IPS-NIHi11 (cell line): ENCODE data around the gene CYP26A1.
"Not testable (repeated sequence)": the region's sequence is repeated elsewhere in the genome, so short reads cannot be mapped to it uniquely, and the experiment has no call there.

Experiments
- DNase-seq: peaks from one replicate; pipeline ENCODE4 v3.0.0; 2012; ENCODE audit warnings: mixed read lengths, low spot score

The CYP26A1 gene

DNA sequence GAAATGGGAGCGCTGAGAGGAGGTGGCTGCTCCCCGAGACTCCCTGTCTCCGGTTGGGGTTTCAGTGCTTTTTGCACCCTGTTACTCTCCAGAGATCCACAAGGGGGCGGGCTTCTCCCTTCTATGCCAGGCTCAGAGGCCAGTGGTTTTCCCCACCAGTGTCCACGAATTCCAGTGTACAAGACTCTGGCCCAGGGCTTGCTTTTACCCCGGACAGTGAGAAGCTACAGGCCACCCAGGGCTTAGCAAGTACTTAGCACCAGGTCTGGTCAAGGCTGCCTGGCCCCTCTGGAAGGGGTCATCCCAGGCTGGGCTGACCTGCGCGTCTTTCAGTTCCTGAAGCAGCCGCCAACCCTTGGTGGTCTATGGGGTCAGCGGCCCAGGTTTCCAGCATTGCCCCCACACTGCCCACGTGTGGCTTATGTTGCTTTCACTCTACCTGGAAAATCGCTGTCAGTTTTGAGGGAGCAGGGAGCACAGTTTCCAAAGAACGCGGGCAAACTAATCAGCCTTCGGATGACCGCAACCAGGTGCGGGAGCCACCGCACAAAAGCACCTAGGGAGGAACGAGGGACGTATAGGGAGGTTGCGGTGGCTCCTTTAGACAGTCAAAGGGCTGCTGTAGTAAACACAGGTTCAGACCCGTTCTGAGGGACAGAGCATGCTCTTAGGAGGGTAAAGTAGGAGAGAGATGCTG, 6.8 kb downstream of the CYP26A1 start:
- DNase-seq: peak; percentile 85

DNA sequence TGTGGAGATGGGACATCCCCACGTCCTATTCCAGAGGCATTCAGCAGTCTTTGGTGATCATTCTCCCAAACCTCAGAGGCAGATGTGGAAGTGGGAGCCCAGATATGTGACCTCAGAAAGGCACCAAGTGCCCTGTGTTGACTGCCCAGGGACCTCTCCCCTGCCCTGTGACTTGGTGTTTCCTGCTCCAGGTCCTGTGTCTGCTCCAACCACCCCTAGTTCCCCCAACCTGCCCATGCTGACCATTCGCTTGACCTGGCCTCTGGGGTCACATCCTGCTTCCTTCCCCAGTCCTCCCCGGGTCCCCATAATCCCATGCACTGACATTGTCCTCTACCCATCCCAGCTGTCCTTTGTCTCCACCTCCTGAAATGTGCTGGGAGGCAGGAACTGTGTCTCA, 7.6 kb downstream of the CYP26A1 start:
- DNase-seq: no peak

DNA sequence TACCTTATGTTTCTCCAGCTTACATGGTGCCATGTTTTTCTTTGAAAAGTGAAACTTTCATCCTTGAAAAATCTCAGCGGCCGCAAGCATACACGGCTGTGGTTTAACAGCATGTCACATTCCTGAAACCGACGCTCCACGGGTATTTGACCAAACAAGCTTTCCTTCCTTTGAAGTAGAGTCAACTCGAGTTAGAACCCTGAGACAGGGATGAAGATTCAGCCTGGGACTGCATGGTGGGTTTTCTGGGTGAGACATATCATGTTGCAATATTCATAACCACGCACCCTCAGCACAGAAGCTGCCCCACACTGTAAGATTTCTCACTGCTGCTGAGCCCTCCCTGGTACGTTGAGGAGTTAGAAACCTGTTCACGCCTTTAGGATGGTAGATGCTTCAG, 8.1 kb downstream of the CYP26A1 start:
- DNase-seq: peak; percentile 9

DNA sequence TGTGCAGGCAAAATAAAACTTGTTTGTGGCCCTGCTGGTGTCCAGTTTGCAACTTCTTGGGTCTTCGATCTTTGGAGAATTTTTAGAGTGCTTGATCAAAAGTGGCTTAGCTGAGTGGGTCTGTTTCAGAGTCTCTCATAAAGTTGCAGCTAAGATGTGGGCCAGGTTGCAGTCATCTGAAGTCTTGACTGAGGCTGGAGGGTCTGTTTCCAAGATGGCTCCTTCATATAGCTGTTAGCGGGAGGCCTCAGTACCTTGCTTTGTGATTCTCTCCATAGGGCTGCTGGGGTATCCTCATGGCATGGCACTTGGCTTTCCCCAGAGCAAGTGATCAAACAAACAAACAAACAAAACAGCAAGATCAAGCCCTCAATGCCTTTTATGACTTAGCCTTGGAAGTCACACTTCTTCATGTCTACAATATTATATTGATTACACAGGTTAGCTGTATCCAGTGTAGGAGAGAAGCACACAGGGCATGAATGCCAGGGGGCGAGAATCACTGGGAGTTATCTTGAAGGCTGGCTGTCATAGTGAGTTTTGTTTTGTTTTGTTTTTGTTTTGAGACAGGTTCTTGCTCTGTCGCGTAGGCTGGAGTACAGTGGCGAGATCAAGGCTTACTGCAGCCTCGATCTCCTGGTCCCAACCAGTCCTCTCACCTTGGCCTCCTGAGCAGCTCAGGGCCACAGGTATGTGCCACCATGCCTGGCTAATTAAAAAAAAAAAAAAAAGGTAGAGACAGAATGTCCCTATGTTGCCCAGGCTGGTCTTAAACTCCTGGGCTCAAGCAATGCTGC, 10.2 kb downstream of the CYP26A1 start:
- no peak for DNase-seq

DNA sequence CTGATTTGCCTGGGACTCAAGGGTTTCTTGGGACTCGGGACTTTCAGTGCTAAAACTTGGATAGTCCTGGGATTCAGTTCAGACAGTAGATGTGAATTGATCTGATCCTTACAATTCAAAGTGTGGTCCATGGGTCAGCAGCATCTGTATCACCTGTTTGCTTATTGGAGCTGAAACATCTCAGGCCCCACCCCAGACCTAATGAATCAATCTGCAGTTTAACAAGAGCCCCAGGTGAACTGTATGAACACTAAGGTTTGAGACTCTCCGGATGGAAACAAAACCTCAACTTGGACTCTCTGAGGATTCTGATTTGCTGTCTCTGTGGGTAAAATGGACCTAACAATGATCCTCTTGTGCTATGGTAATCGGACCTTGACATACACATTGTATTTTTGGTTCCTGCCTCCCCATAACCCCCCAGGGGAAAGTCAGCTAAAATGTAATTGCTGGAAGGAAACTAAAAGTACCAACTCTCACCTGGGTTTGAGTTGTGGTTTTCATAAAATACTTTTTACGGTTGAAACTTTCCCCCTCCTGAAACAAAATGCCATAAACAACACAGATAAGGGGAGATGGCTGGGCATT, 11.7 kb downstream of the CYP26A1 start:
- no peak for DNase-seq

DNA sequence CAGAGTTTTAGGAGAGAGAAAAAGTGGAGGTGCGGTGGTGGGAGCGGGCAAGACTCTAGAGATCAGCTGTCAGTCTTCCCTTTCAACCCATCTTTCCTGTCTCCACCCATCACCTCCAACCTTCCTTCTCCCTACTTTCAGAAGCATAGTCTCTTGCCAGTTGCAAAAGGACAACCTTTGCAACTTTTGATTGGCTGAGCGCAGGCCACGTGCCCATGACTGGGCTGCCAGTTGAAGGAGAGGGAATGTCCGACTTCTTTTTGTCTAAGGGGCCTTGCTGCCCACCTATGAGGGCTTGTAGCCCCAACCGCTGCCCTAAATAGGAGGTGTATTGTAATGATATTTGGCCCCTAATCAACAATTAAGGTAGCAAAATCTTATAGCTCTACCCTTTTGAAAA, 12.6 kb downstream of the CYP26A1 start:
- DNase-seq: no peak

DNA sequence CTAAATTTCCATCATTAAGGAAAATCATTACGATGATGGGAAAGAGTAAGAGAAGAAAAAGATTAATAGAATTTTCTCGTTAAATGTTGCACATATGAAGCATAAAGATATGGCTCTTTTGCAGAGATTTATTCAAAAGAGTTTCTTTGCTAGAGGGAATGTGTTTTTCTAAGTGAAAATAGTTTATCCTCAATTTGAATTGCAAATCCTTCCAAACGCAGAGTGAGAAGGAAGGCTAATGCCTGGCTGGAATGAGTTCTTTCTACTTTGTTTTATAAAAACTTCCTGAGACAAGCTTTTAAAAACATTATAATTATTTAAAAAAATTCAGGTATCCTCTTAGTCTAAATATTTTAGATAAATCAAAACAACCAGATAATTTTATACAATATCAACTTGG, 14.2 kb downstream of the CYP26A1 start:
- no peak for DNase-seq

DNA sequence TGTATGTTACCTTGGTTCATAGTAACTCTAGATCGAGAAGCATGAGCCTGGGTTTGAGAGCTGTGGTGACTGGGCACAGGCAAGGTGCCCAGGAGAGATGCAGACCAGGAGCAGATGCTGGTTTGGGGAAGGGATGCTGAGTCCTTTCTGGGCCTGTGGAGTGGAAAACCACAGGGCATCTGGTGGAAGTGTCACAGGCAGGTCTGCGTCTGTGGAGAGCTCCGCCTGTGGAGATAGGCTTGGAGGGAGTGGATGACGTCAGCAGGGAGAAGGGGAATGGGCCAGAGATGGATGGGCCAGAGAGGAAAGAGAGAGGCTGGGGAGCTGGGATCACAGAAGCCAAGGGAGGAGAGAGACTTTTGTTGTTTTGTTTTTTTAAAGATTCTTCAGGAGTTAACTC, 14.8 kb downstream of the CYP26A1 start:
- peak; percentile 7 for DNase-seq

DNA sequence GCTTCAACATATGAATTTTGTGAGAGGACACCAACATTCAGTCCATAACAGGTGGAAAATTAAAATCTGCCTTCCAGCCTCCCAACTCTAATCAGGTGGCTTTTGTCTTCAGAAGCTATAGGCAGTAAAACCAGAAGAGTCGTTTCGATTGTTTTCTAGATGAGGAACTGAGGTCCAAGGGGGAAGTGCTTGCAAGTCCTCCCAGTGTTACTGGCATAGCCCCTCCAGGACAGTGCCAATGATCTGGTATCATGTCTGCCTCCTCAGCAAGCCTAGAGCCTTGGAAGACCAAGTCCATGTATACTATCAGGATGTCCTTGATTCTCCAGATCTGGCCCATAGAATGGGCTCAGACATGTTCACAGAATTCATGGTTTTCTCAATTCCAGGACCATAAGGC, 16.9 kb downstream of the CYP26A1 start:
- no peak for DNase-seq

DNA sequence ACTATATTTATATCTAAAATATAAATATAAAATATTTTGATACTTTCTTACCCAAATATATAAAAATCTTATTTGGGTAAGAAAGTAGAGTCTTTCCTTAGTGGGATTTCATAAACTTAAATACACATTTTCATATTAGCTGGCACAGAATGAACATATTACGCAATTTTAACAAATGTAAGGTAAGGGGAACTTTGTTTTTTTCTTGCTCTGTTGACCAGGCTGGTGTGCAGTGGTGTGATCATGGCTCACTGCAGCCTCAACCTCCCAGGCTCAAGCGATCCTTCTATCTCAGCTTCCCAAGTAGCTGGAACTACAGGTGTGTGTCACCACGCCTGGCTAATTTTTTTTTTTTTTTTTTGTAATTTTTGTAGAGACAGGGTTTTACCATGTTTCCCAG, 18.3 kb downstream of the CYP26A1 start:
- DNase-seq: no peak

DNA sequence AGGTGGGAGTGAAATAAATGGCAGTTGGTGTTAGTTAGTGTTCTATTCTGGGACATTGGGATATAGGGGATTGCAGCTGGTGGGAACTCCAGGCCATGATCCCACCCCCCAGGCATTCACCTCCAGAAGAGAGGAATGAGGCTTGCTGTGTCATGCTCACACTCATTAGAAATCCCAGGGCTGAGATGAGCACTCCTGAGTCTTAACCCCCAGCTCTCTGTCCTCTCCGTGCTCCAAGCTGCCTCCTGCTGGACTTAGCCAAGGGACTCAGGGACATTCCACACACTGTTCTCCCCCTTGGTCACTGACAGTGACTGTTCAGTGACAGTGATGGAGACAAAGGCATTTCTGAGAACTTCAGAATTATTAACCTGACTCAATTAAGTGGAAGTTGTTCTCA, 21.5 kb downstream of the CYP26A1 start:
- DNase-seq: peak; percentile 55

DNA sequence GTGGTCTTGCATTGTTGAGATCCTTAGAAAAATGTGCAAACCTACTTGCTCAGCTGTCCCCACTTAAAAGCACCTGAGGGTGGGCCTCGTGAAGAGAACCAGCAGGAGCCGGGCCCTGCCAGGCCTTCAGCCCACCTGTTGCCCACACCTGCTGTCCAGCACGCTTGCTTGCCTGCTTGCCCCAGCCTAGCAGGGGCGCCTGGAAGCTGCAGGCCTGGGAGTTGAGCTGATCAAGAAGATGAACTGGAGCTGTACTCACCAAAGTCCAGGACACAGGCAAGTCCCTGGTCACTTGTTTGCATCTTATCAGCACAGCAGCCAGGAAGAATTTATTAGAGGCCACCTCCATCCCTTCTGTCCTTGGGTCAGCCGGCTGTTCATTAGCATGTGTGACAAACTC, 23.2 kb downstream of the CYP26A1 start:
- no peak for DNase-seq

DNA sequence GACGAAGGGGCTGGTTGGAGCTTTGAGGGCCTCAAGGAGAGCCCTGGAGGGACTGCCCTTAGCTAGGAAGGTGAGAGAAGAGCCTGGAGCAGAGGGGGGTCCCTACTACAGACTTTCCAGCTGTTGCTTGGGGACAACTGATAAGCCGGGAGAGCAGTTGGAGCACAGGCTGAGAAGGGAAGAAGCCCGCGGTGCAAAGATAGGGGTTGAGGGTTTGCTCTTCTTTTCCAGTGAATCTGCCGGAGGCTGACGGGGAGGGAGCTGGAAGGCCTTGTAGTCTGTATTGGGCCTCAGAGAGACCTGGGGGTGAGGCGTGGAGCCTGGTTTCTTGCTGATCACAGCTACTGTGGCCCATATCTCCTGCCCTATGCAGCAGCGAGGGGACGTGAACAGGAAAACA, 23.7 kb downstream of the CYP26A1 start:
- no peak for DNase-seq

DNA sequence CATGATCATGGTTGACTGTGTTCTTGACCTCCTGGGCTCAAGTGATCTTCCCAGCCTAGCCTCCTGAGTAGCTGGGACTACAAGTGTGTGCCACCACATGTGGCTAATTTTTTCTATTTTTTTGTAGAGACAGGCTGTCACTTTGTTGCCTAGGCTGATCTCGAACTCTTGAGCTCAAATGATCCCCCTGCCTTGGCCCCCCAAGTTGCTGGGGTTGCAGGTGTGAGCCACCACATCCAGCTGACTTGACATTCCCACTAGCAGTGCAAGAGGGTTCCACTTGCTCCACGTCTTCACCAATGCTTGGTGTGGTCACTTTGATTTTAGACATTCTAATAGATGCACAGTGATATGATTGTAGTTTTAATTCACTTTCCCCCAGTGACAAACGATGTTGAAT, 25.1 kb downstream of the CYP26A1 start:
- no peak for DNase-seq

DNA sequence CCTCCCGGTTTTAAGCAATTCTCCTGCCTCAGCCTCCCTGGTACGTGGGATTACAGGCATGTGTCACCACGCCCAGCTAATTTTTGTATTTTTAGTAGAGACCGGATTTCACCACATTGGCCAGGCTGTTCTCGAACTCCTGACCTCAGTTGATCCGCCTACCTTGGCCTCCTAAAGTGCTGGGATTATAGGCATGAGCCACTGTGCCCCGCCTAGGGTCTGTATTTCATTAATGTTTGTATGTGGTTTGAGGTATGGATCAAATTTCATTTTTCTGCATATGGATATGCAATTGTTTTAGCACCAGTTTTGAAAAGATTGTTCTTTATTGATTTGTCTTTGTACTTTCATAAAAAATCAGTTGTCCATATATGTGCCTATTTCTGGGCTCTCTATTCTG, 26.0 kb downstream of the CYP26A1 start:
- DNase-seq: no peak

DNA sequence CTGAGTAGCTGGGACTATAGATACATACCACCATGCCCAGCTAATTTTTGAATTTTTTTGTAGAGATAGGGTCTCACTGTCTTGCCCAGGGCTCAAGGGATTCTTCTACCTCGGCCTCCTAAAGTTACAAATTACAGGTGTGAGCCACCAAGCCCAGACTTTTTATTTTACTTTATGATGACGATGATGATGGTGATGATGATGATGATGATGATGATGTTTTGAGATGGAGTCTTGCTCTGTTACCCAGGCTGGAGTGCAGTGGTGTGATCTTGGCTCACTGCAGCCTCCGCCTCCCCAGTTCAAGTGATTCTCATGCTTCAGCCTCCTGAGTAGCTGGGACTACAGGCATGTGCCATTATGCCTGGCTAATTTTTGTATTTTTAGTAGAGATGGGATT, 27.5 kb downstream of the CYP26A1 start:
- DNase-seq: not testable (repeated sequence)

DNA sequence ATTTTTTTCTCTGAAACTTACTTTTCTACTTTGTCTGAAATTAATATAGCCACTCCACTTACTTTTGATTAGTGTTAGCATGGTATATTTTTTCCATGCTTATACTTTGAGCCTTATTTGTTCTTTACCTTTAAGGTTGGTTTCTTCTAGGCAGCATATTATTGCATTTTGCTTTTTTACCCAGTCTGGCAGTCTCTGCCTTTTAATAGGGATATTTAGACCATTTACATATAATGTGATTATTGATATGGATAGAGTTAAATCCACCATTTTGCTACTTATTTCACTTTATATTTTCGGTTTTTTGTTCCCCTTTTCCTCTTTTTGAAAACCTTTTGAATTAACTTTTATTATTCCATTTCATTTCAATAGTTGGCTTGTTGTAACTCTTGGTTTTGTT, 30.3 kb downstream of the CYP26A1 start:
- no peak for DNase-seq

DNA sequence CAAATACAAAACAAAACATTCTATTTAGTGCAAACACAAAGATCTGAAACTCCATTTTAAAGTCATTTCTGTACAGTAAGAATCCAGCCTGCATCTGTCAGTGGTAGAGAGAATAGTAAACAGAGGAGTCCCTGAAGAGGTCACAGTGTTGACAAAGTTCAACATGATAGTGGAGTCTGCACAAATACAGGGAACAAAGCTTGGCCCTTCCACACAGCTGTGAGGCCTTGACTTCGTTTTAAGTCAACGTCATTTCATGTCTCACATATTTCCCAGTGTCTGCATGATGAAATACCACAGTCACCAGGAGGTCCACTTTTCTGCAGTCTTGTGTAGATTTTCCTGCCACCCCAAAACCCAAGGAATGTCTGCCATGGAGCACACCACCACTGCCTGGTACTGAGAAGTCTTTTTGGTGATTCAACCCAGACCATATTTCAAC, 33.0 kb downstream of the CYP26A1 start:
- no peak for DNase-seq

DNA sequence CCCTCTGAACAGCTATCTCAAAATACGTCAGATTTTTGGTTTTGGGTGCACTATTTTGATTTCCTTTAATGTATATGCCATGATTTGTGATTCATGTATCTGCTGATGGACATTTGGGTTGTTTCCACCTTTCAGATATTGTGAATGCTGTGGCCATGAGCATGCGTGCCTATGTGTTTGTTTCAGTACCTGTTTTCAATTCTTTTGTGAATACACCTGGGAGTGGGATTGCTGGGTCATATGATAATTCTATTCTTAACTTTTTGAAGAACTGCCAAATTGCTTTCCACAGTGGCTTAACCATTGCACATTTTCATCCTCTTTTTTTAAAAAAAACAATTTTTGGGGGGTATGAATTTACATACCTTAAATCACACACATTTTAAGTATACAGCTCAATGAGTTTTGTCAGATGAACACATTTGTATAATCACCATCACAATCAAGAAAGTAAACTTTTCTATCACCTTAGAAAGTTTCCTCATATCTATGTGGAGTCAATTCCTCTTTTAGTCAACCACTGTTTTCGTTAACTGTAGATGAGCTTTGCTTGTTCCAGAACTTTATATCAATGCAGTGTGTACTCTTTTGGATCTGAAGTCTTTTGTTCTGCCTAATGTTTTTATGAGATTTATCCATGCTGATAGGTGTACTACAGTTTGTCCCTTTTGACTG, 36.9 kb downstream of the CYP26A1 start:
- no peak for DNase-seq

DNA sequence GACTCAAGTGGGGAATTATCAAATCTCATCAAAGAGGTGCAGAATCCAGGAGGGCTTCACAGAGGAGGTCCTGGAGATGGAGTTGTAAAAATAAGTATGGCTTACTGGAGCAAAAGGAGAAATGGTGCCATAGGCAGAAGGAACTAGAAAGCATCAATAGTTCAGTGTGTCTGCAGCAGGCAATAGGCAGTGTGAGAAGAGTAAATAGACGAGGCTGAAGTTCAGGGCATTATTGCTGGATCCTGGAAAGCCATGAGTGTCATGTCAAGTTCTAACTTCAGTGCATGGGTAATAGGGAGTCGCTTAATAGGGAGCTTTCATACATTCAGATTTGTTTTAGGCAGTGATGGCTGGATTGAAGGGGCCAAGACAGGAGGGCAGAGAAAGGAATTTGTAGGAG, 39.3 kb downstream of the CYP26A1 start:
- DNase-seq: no peak

DNA sequence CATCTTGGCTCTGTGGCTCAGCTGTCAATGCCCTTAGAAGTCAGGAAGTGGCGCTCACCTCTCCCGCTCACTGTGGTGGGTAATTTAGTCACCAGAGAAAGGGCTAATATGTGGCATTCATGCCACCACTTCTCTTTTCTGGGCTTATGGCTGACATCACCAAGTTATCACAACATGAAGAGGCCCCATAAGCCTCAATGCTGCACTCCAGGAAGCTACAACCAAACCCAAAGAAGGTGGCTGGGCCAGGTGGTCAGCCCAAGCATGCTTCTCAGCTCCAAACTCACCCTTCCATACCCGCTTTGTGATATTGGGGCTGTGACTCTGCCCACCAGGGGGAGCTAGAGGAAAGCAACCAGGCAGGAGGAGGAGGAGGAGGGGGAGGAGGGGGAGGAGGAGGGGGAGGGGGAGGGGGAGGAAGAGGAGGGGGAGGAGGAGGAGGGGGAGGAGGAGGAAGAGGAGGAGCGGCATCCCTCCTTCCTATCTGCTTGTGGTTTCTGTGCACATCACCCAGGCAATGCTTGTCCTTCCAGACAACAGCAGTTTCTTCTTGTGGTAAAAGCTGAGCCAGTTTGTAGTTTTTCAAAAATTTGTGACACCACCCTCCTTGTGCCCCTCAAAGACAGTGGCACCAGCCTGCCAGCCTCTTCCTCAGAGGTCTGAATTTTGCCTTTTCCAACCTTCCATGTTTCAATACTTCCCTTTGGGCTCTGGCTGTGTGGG, 42.1 kb downstream of the CYP26A1 start:
- DNase-seq: peak; percentile 89

DNA sequence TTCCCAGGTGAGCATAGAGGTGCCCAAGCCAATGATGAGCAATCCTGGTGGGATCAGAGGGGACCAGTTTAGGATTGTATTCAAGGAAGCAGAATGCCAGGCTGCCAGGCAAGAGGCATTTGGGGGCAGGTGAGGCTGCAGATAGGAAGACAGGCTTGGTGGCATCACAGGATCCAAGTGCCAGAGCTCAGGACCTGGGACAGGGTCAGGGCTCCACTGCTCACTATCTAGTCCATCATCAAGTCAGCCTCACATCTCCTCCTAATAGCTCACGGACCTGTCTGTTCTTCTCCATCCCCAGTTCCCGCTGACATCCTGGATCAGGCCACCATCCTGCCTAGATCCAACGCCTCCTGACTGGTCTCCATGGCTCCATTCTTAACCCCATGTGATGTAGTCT, 47.6 kb downstream of the CYP26A1 start:
- no peak for DNase-seq
